ENCODE results near the gene MYEOV. TPM values are rescaled to one million over a fixed set of nuclear protein-coding genes. Genes with fewer than 3 reads are reported as not detected.

MYEOV gene
- 104 to 129 TPM (median 116 TPM) in 5 replicates for total RNA-seq (2022; extraction: Qiagen RNA extraction)

DNA sequence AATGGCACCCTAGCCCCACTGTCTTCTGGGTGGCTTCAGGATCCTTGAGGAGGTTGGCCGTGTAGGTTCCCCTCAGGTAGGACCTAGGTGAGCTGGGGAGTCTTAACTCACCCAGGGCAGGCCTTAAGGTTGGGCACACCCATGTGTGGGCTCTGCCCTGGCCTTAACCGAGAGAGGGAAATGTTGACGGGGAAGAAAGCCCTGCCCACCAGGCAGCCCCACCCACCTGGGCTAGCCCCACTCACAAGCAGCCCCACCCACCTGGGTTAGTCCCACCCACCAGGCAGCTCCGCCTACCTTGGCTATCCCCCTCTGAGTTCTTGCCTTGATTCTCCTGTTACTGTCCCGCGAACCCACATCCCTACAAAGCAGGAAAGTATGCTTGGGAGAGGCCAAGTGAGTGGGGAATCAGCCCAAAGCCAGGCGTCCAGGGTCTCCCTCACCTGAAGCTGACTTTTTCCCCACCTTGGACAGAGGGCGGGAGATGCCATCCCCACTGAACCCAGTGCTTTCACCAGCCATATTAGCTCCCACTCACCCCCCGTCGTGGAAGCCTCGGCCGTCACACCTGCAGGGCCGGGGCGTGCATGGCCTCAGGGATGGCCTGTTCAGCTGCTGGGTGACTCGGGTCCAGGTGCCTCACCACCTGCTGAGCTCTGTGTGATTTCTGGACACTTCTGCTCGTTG is at the start of gene MYEOV:
Gene MYEOV, plus strand, starts transcription at position 337 of the 687 bp plus-strand sequence. CDS start 1,200 bp downstream, outside the sequence.

Other genes starting within 250 kb of the MYEOV start
- gene TPCN2, start 245.2 kb upstream of the MYEOV start, total RNA-seq (2022; extraction: Qiagen RNA extraction): 8.7 to 13.6 TPM (median 12.1 TPM) in 5 replicates
- 0.05 to 0.06 TPM (median 0.05 TPM) in 3 of 5 replicates, not detected in the others for gene SMIM38, start 138.2 kb upstream of the MYEOV start, total RNA-seq (2022; extraction: Qiagen RNA extraction)
- gene LINC01488, start 187.5 kb downstream of the MYEOV start, total RNA-seq (2022; extraction: Qiagen RNA extraction): 0.04 to 0.11 TPM in 2 of 5 replicates, not detected in the others